ENCODE results near the gene SLC13A1.
"Not testable (repeated sequence)": the region's sequence is repeated elsewhere in the genome, so short reads cannot be mapped to it uniquely, and the experiment has no call there.

Gene SLC13A1

GRCh38 chr7:123199883-123200282 is at the start of gene SLC13A1:
Gene SLC13A1, minus strand, starts transcription at chr7:123199969. Its CDS starts 23 bp downstream, at chr7:123199946.
- DNase-seq (ENCODE audit: extremely low read depth in 1 of 2, low read depth in 1 of 2), result no peak

GRCh38 chr7:123244768-123245167 is 45.0 kb upstream of the SLC13A1 start:
- DNase-seq (ENCODE audit: extremely low read depth in 1 of 2, low read depth in 1 of 2), result no peak

- no peak for DNase-seq (ENCODE audit: extremely low read depth in 1 of 2, low read depth in 1 of 2)
Observed at GRCh38 chr7:123242467-123243092, 42.8 kb upstream of the SLC13A1 start.

GRCh38 chr7:123241809-123242208 is 42.0 kb upstream of the SLC13A1 start:
- DNase-seq (ENCODE audit: extremely low read depth in 1 of 2, low read depth in 1 of 2), result no peak

- no peak for DNase-seq (ENCODE audit: extremely low read depth in 1 of 2, low read depth in 1 of 2)
Observed at GRCh38 chr7:123231021-123232000, 31.5 kb upstream of the SLC13A1 start.

- no peak for DNase-seq (ENCODE audit: extremely low read depth in 1 of 2, low read depth in 1 of 2)
Observed at GRCh38 chr7:123230603-123231002, 30.8 kb upstream of the SLC13A1 start.

- no peak for DNase-seq (ENCODE audit: extremely low read depth in 1 of 2, low read depth in 1 of 2)
Observed at GRCh38 chr7:123230147-123230546, 30.4 kb upstream of the SLC13A1 start.

- DNase-seq (ENCODE audit: extremely low read depth in 1 of 2, low read depth in 1 of 2), result no peak
Observed at GRCh38 chr7:123229426-123229825, 29.7 kb upstream of the SLC13A1 start.

- not testable (repeated sequence) for DNase-seq (ENCODE audit: extremely low read depth in 1 of 2, low read depth in 1 of 2)
Observed at GRCh38 chr7:123227666-123228065, 27.9 kb upstream of the SLC13A1 start.

- no peak for DNase-seq (ENCODE audit: extremely low read depth in 1 of 2, low read depth in 1 of 2)
Observed at GRCh38 chr7:123220396-123220795, 20.6 kb upstream of the SLC13A1 start.

GRCh38 chr7:123218866-123219265 is 19.1 kb upstream of the SLC13A1 start:
- no peak for DNase-seq (ENCODE audit: extremely low read depth in 1 of 2, low read depth in 1 of 2)

- DNase-seq (ENCODE audit: extremely low read depth in 1 of 2, low read depth in 1 of 2), result no peak
Observed at GRCh38 chr7:123216825-123217224, 17.1 kb upstream of the SLC13A1 start.

GRCh38 chr7:123215350-123215749 is 15.6 kb upstream of the SLC13A1 start:
- DNase-seq (ENCODE audit: extremely low read depth in 1 of 2, low read depth in 1 of 2), result no peak

- DNase-seq (ENCODE audit: extremely low read depth in 1 of 2, low read depth in 1 of 2), result no peak
Observed at GRCh38 chr7:123211545-123211944, 11.8 kb upstream of the SLC13A1 start.

GRCh38 chr7:123210986-123211385 is 11.2 kb upstream of the SLC13A1 start:
- DNase-seq (ENCODE audit: extremely low read depth in 1 of 2, low read depth in 1 of 2), result no peak

GRCh38 chr7:123209786-123210185 is 10.0 kb upstream of the SLC13A1 start:
- DNase-seq (ENCODE audit: extremely low read depth in 1 of 2, low read depth in 1 of 2), result no peak

- DNase-seq (ENCODE audit: extremely low read depth in 1 of 2, low read depth in 1 of 2), result no peak
Observed at GRCh38 chr7:123208793-123209192, 9.0 kb upstream of the SLC13A1 start.

GRCh38 chr7:123204206-123204835 is 4.6 kb upstream of the SLC13A1 start:
- no peak for DNase-seq (ENCODE audit: extremely low read depth in 1 of 2, low read depth in 1 of 2)

- DNase-seq (ENCODE audit: extremely low read depth in 1 of 2, low read depth in 1 of 2), result no peak
Observed at GRCh38 chr7:123201901-123202300, 2.1 kb upstream of the SLC13A1 start.

GRCh38 chr7:123198668-123199652 is 809 bp downstream of the SLC13A1 start:
- DNase-seq (ENCODE audit: extremely low read depth in 1 of 2, low read depth in 1 of 2), result no peak

Data from activated CD8-positive, alpha-beta memory T cell treated with anti-CD3 and anti-CD28 coated beads for 1 hour (primary cell).